KMS-11 (cell line): ENCODE measurements around the gene HECTD2.
"Not testable (repeated sequence)": the region's sequence is repeated elsewhere in the genome, so short reads cannot be mapped to it uniquely, and the experiment has no call there.

Experiments
- H2AFZ ChIP-seq: fragments of 200-600 bp; sonication (generic); 2 replicates; pipeline ENCODE4 v1.6.1; 2016; ENCODE audit warnings: antibody characterized with exemption, mixed run types, low read depth
- H3K27ac ChIP-seq: fragments of 200-600 bp; sonication (generic); 2 replicates; pipeline ENCODE4 v1.6.1; 2016; ENCODE audit warnings: mild to moderate bottlenecking, mixed run types
- H3K27me3 ChIP-seq: fragments of 200-600 bp; sonication (generic); 2 replicates; pipeline ENCODE4 v1.6.1; 2017; ENCODE audit warnings: mild to moderate bottlenecking, low read depth, mixed run types, moderate library complexity; ENCODE audit not compliant: insufficient read depth
- H3K36me3 ChIP-seq: fragments of 200-600 bp; sonication (generic); 2 replicates; pipeline ENCODE4 v1.6.1; 2017; ENCODE audit warnings: mild to moderate bottlenecking, mixed run types; ENCODE audit not compliant: insufficient read depth
- H3K4me1 ChIP-seq: fragments of 200-600 bp; sonication (generic); 2 replicates; pipeline ENCODE4 v1.6.1; 2016; ENCODE audit warnings: mild to moderate bottlenecking, low read depth, mixed run types; ENCODE audit not compliant: poor library complexity, severe bottlenecking
- H3K4me2 ChIP-seq: fragments of 200-600 bp; sonication (generic); 2 replicates; pipeline ENCODE4 v1.7.0; 2016; ENCODE audit warnings: mild to moderate bottlenecking, mixed run types
- H3K4me3 ChIP-seq: fragments of 200-600 bp; sonication (generic); IDR thresholded peaks from 2 replicates; pipeline ENCODE4 v1.6.1; 2017; ENCODE audit warnings: low read depth, low read length, mixed read lengths; ENCODE audit not compliant: insufficient read depth
- H3K79me2 ChIP-seq: fragments of 200-600 bp; sonication (generic); 2 replicates; pipeline ENCODE4 v1.6.1; 2016; ENCODE audit warnings: low read depth, mixed run types; ENCODE audit not compliant: insufficient read depth
- H3K9ac ChIP-seq: fragments of 200-600 bp; sonication (generic); 2 replicates; pipeline ENCODE4 v1.6.1; 2016; ENCODE audit warnings: mild to moderate bottlenecking, mixed run types
- H4K20me1 ChIP-seq: fragments of 200-600 bp; sonication (generic); 2 replicates; pipeline ENCODE4 v1.6.1; 2016; ENCODE audit warnings: mild to moderate bottlenecking, mixed run types; ENCODE audit not compliant: insufficient read depth
- CTCF ChIP-seq: fragments of 200-600 bp; sonication (generic); conservative IDR thresholded peaks from 2 replicates; pipeline ENCODE4 v1.6.1; 2017; ENCODE audit warnings: low read depth, mild to moderate bottlenecking, antibody characterized with exemption, low read length, moderate library complexity, mixed read lengths

HECTD2 gene

GRCh38 chr10:91435241-91435640, 25.1 kb downstream of the HECTD2 start:
- TF ChIP-seq CTCF, result no peak
- Histone ChIP-seq H3K4me1 (no peaks in the 10 kb centered on the region), H3K4me3 (no peak overlapping the region), H3K4me2 (no peak overlapping the region), H3K27me3 (no peaks in the 10 kb centered on the region), H3K36me3 (no peaks in the 10 kb centered on the region; the same call in 1 of the 2 replicates), H2AFZ (no peak overlapping the region), H4K20me1 (no peaks in the 10 kb centered on the region), H3K9ac (no peak overlapping the region), H3K27ac (no peak overlapping the region), H3K79me2 (no peaks in the 10 kb centered on the region)

- not testable (repeated sequence) for H4K20me1 ChIP-seq, H3K4me2 ChIP-seq, H3K27ac ChIP-seq, H3K79me2 ChIP-seq, H3K9ac ChIP-seq, H3K27me3 ChIP-seq, H3K4me3 ChIP-seq, H3K36me3 ChIP-seq, H2AFZ ChIP-seq, H3K4me1 ChIP-seq
Observed at GRCh38 chr10:91438228-91438627, 28.1 kb downstream of the HECTD2 start.

- H3K4me2 ChIP-seq, result no peak overlapping the region
- H3K27me3 ChIP-seq, result no peaks in the 10 kb centered on the region
- H3K4me1 ChIP-seq, result no peaks in the 10 kb centered on the region
- no peak overlapping the region for H3K9ac ChIP-seq
- no peaks in the 10 kb centered on the region for H3K79me2 ChIP-seq
- H3K36me3 ChIP-seq, result no peaks in the 10 kb centered on the region
- H3K4me3 ChIP-seq, result no peak overlapping the region
- no peak overlapping the region for H2AFZ ChIP-seq
- H4K20me1 ChIP-seq, result no peaks in the 10 kb centered on the region
- no peak for TF ChIP-seq CTCF
- H3K27ac ChIP-seq, result no peak overlapping the region
Observed at GRCh38 chr10:91444211-91445182, 34.4 kb downstream of the HECTD2 start.

- Histone ChIP-seq H3K4me3 (no peak overlapping the region), H4K20me1 (no peaks in the 10 kb centered on the region), H3K79me2 (no peaks in the 10 kb centered on the region), H2AFZ (no peak overlapping the region), H3K4me1 (no peaks in the 10 kb centered on the region), H3K27me3 (no peaks in the 10 kb centered on the region), H3K9ac (no peak overlapping the region), H3K4me2 (no peak overlapping the region), H3K27ac (no peak overlapping the region), H3K36me3 (no peaks in the 10 kb centered on the region; the same call in 1 of the 2 replicates)
- no peak for TF ChIP-seq CTCF
Observed at GRCh38 chr10:91452063-91452462, 41.9 kb downstream of the HECTD2 start.

- no peak overlapping the region for H3K9ac ChIP-seq
- TF ChIP-seq CTCF, result no peak
- no peaks in the 10 kb centered on the region for H3K27me3 ChIP-seq
- H3K4me3 ChIP-seq, result no peak overlapping the region
- no peak overlapping the region for H3K27ac ChIP-seq
- H3K36me3 ChIP-seq, result no peaks in the 10 kb centered on the region; the same call in 1 of the 2 replicates
- H2AFZ ChIP-seq, result no peak overlapping the region
- H3K79me2 ChIP-seq, result no peaks in the 10 kb centered on the region
- no peak overlapping the region for H3K4me2 ChIP-seq
- no peaks in the 10 kb centered on the region for H4K20me1 ChIP-seq
- H3K4me1 ChIP-seq, result no peaks in the 10 kb centered on the region
Observed at GRCh38 chr10:91453535-91453934, 43.4 kb downstream of the HECTD2 start.

- not testable (repeated sequence) for H2AFZ ChIP-seq, H3K4me2 ChIP-seq, H3K36me3 ChIP-seq, H4K20me1 ChIP-seq, H3K4me1 ChIP-seq, H3K27ac ChIP-seq, H3K4me3 ChIP-seq, H3K79me2 ChIP-seq, H3K9ac ChIP-seq, H3K27me3 ChIP-seq
Observed at GRCh38 chr10:91455135-91455534, 45.0 kb downstream of the HECTD2 start.
